ENCODE results near the gene CEP164.

DNA sequence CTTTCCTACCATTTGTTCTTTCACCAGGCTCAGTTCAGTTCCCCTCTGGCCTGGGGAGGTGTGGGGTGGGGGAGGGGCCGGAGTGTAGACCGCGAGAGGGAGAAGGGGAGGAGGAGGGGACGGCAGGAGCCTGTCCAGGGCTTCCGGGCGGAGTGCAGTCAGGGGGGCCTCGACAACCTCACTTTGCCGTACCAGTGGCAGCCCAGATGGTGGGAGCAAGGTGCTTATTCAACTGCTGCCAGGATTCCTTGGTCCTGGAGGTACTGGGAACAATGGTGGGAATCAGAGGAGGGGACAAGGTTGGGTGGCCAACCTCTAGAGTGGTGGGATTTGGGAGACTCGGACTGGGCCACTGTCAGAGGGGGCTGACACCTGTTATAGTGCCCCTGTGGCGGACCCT lies 12.8 kb upstream of the CEP164 start:
- TF ChIP-seq POLR2A (IDR thresholded peaks at IDR 0.05; ENCODE audit: low read depth, low read length) (no peak), POU2F2 (IDR thresholded peaks at IDR 0.05; ENCODE audit: low read depth, low read length) (no peak)

Measured in GM12891 (cell line).